Erythroblast (primary cell): ENCODE measurements around the gene WRAP73.

ENCODE experiments used
- GATA1 ChIP-seq: IDR thresholded peaks from 2 replicates; pipeline ENCODE4 v1.6.1; 2011; ENCODE audit warnings: low read depth, mild to moderate bottlenecking, control low read depth, low read length, moderate library complexity
- POLR2A ChIP-seq: IDR thresholded peaks from 2 replicates; pipeline ENCODE4 v1.6.1; 2011; ENCODE audit warnings: mild to moderate bottlenecking, low read length

- TF ChIP-seq POLR2A = no peak
- TF ChIP-seq GATA1 = no peak
These were observed 21.7 kb upstream of the WRAP73 start for GRCh38 chr1:3671371-3672180.
